Parathyroid adenoma (tissue), 2 donors: Measurements from ENCODE around the gene ZCCHC10.

ENCODE experiments used
- H2AFZ ChIP-seq: fragments of 300-600 bp; sonication (generic); one replicate; pipeline ENCODE4 v1.7.0; 2017; ENCODE audit warnings: antibody characterized with exemption, mild to moderate bottlenecking
- H3K27ac ChIP-seq: fragments of 300-600 bp; sonication (generic); one replicate; pipeline ENCODE4 v1.7.0; 2017
- H3K27me3 ChIP-seq: fragments of 300-600 bp; sonication (generic); one replicate; pipeline ENCODE4 v1.7.0; 2017; ENCODE audit warnings: low read length; ENCODE audit not compliant: control insufficient read depth, insufficient read depth
- H3K36me3 ChIP-seq: fragments of 300-600 bp; sonication (generic); one replicate; pipeline ENCODE4 v1.7.0; 2017; ENCODE audit warnings: low read length; ENCODE audit not compliant: control insufficient read depth, insufficient read depth
- H3K4me1 ChIP-seq: fragments of 300-600 bp; sonication (generic); one replicate; pipeline ENCODE4 v1.7.0; 2017; ENCODE audit warnings: control low read depth
- H3K4me2 ChIP-seq: fragments of 300-600 bp; sonication (generic); one replicate; pipeline ENCODE4 v1.7.0; 2017; ENCODE audit warnings: low read length
- H3K4me3 ChIP-seq: fragments of 300-600 bp; sonication (generic); one replicate; pipeline ENCODE4 v1.7.0; 2017; ENCODE audit warnings: low read depth, low read length
- H3K79me2 ChIP-seq: fragments of 300-600 bp; sonication (generic); one replicate; pipeline ENCODE4 v1.7.0; 2017; ENCODE audit warnings: control low read depth
- H3K9ac ChIP-seq: fragments of 300-600 bp; sonication (generic); one replicate; pipeline ENCODE4 v1.7.0; 2017; ENCODE audit warnings: mild to moderate bottlenecking
- H3K9me3 ChIP-seq: fragments of 300-600 bp; sonication (generic); one replicate; pipeline ENCODE4 v1.7.0; 2017; ENCODE audit warnings: low read length; ENCODE audit not compliant: control insufficient read depth
- TF ChIP-seq, protein P1 (sequence below): fragments of 300-600 bp; sonication (generic); IDR thresholded peaks from one replicate; pipeline ENCODE4 v1.7.0; 2017; ENCODE audit warnings: antibody characterized with exemption, mild to moderate bottlenecking
- donor health status: primary hyperparathyroidism.

Gene ZCCHC10

GRCh38 chr5:133065471-133065870, 39.1 kb upstream of the ZCCHC10 start:
- no peaks in the 10 kb centered on the region for H3K27me3 ChIP-seq
- no peak overlapping the region for H3K4me2 ChIP-seq
- no peak overlapping the region for H3K27ac ChIP-seq
- TF ChIP-seq, protein P1, sequence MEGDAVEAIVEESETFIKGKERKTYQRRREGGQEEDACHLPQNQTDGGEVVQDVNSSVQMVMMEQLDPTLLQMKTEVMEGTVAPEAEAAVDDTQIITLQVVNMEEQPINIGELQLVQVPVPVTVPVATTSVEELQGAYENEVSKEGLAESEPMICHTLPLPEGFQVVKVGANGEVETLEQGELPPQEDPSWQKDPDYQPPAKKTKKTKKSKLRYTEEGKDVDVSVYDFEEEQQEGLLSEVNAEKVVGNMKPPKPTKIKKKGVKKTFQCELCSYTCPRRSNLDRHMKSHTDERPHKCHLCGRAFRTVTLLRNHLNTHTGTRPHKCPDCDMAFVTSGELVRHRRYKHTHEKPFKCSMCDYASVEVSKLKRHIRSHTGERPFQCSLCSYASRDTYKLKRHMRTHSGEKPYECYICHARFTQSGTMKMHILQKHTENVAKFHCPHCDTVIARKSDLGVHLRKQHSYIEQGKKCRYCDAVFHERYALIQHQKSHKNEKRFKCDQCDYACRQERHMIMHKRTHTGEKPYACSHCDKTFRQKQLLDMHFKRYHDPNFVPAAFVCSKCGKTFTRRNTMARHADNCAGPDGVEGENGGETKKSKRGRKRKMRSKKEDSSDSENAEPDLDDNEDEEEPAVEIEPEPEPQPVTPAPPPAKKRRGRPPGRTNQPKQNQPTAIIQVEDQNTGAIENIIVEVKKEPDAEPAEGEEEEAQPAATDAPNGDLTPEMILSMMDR, result no peak
- H3K79me2 ChIP-seq, result peaks cover 38% of the 10 kb centered on the region
- H2AFZ ChIP-seq, result no peak overlapping the region
- peaks cover 2% of the 10 kb centered on the region for H3K4me1 ChIP-seq
- no peak overlapping the region for H3K9ac ChIP-seq
- H3K4me3 ChIP-seq, result no peak overlapping the region
- H3K9me3 ChIP-seq, result no peaks in the 10 kb centered on the region
- no peaks in the 10 kb centered on the region for H3K36me3 ChIP-seq

DNA sequence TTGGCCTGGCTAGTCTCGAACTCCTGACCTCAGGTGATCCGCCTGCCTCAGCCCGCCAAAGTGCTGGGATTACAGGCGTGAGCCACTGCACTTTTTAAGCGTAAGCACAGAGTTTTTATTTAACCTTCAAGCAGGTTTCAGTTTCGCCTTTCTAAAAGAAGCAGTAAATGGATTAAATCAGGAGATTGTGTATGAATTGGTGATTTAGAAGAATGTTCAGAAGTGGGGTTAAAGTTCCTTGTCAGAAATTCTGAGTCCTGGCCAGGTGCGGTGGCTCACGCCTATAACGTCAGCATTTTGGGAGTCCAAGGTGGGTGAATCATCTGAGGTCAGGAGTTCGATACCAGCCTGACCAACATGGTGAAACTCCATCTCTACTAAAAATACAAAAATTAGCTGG, 37.6 kb upstream of the ZCCHC10 start:
- TF ChIP-seq, protein P1, result no peak
- Histone ChIP-seq H3K27ac (no peak overlapping the region), H2AFZ (no peak overlapping the region), H3K27me3 (no peaks in the 10 kb centered on the region), H3K79me2 (peaks cover 32% of the 10 kb centered on the region), H3K9me3 (no peaks in the 10 kb centered on the region), H3K4me2 (no peak overlapping the region), H3K4me1 (peaks cover 2% of the 10 kb centered on the region), H3K4me3 (no peak overlapping the region), H3K9ac (no peak overlapping the region), H3K36me3 (no peaks in the 10 kb centered on the region)

GRCh38 chr5:133062276-133062675, 35.9 kb upstream of the ZCCHC10 start:
- no peak overlapping the region for H3K9ac ChIP-seq
- no peak overlapping the region for H3K27ac ChIP-seq
- no peaks in the 10 kb centered on the region for H3K9me3 ChIP-seq
- H3K79me2 ChIP-seq, result peaks cover 41% of the 10 kb centered on the region
- TF ChIP-seq, protein P1, result no peak
- H3K36me3 ChIP-seq, result no peaks in the 10 kb centered on the region
- H3K27me3 ChIP-seq, result no peaks in the 10 kb centered on the region
- peaks cover 2% of the 10 kb centered on the region for H3K4me1 ChIP-seq
- no peak overlapping the region for H2AFZ ChIP-seq
- H3K4me3 ChIP-seq, result no peak overlapping the region
- H3K4me2 ChIP-seq, result no peak overlapping the region

DNA sequence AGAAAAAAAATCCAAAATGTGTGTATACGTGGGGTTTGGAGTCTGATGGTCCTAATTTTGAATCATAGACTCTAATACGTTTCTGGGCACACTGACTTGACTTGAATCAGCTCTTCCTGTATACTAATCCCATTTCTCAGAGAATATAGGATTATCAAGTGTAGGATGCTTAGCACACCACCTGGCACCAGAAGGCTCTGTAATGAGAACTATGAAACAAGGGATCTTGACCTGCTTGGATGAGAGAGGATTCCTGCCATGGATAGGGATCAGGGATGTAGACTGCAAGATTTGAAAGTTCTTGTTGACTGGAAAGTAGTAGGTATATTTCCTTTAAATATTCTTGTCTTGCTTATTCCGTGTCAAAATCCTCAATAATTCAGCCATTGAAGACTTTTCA, 33.3 kb upstream of the ZCCHC10 start:
- Histone ChIP-seq H3K36me3 (no peaks in the 10 kb centered on the region), H3K4me3 (no peak overlapping the region), H3K9me3 (no peaks in the 10 kb centered on the region), H3K4me2 (no peak overlapping the region), H3K4me1 (no peaks in the 10 kb centered on the region), H3K79me2 (peaks cover 54% of the 10 kb centered on the region), H2AFZ (no peak overlapping the region), H3K9ac (no peak overlapping the region), H3K27me3 (no peaks in the 10 kb centered on the region), H3K27ac (no peak overlapping the region)
- TF ChIP-seq, protein P1, result no peak

- Histone ChIP-seq H3K4me2 (no peak overlapping the region), H3K9ac (no peak overlapping the region), H3K36me3 (no peaks in the 10 kb centered on the region), H3K4me1 (peaks cover 4% of the 10 kb centered on the region), H2AFZ (no peak overlapping the region), H3K27me3 (no peaks in the 10 kb centered on the region), H3K27ac (no peak overlapping the region), H3K79me2 (peaks cover 66% of the 10 kb centered on the region), H3K9me3 (no peaks in the 10 kb centered on the region), H3K4me3 (no peak overlapping the region)
- TF ChIP-seq, protein P1, result no peak
Measured at GRCh38 chr5:133056891-133057290, 30.5 kb upstream of the ZCCHC10 start.
